ENCODE data around the gene REX1BD.

The REX1BD gene

GRCh38 chr19:18558202-18558555 is 30.4 kb upstream of the REX1BD start:
- Histone ChIP-seq H3K27ac (ENCODE audit: low read depth, low read length) (peak overlapping the region; percentile 98), H3K9ac (ENCODE audit: low read length) (peak overlapping the region; percentile 98), H3K27me3 (ENCODE audit: control insufficient read depth in 1 of 2, insufficient read depth in 2 of 2, low read length in 2 of 2) (no peaks in the 10 kb centered on the region), H3K4me3 (ENCODE audit: low read depth in 1 of 2, low read length in 2 of 2) (peak overlapping the region; percentile 91 to 94), H3K4me1 (ENCODE audit: insufficient read depth, low read length) (peaks cover 9% of the 10 kb centered on the region), H3K9me3 (ENCODE audit: low read length) (no peaks in the 10 kb centered on the region), H3K36me3 (ENCODE audit: insufficient read depth, low read length) (peaks cover 17% of the 10 kb centered on the region)

- peaks cover 9% of the 10 kb centered on the region for H3K4me1 ChIP-seq (ENCODE audit: insufficient read depth, low read length)
- no peaks in the 10 kb centered on the region for H3K27me3 ChIP-seq (ENCODE audit: control insufficient read depth in 1 of 2, insufficient read depth in 2 of 2, low read length in 2 of 2)
- H3K9ac ChIP-seq (ENCODE audit: low read length): peak overlapping the region; percentile 98
- peak overlapping the region; percentile 91 to 94 for H3K4me3 ChIP-seq (ENCODE audit: low read depth in 1 of 2, low read length in 2 of 2)
- H3K27ac ChIP-seq (ENCODE audit: low read depth, low read length): peak overlapping the region; percentile 98
- peaks cover 17% of the 10 kb centered on the region for H3K36me3 ChIP-seq (ENCODE audit: insufficient read depth, low read length)
- no peaks in the 10 kb centered on the region for H3K9me3 ChIP-seq (ENCODE audit: low read length)
These were observed 30.0 kb upstream of the REX1BD start for GRCh38 chr19:18558604-18559003.

- H3K27ac ChIP-seq (ENCODE audit: low read depth, low read length): no peak overlapping the region
- peaks cover 23% of the 10 kb centered on the region for H3K36me3 ChIP-seq (ENCODE audit: insufficient read depth, low read length)
- H3K9me3 ChIP-seq (ENCODE audit: low read length): no peaks in the 10 kb centered on the region
- H3K27me3 ChIP-seq (ENCODE audit: control insufficient read depth in 1 of 2, insufficient read depth in 2 of 2, low read length in 2 of 2): no peaks in the 10 kb centered on the region
- no peak overlapping the region for H3K4me3 ChIP-seq (ENCODE audit: low read depth in 1 of 2, low read length in 2 of 2)
- peaks cover 9% of the 10 kb centered on the region for H3K4me1 ChIP-seq (ENCODE audit: insufficient read depth, low read length)
- no peak overlapping the region for H3K9ac ChIP-seq (ENCODE audit: low read length)
These were observed 28.9 kb upstream of the REX1BD start for GRCh38 chr19:18559685-18560084.

- no peak overlapping the region for H3K27ac ChIP-seq (ENCODE audit: low read depth, low read length)
- peaks cover 9% of the 10 kb centered on the region for H3K4me1 ChIP-seq (ENCODE audit: insufficient read depth, low read length)
- H3K4me3 ChIP-seq (ENCODE audit: low read depth in 1 of 2, low read length in 2 of 2): no peak overlapping the region
- no peaks in the 10 kb centered on the region for H3K9me3 ChIP-seq (ENCODE audit: low read length)
- H3K27me3 ChIP-seq (ENCODE audit: control insufficient read depth in 1 of 2, insufficient read depth in 2 of 2, low read length in 2 of 2): no peaks in the 10 kb centered on the region
- peaks cover 45% of the 10 kb centered on the region for H3K36me3 ChIP-seq (ENCODE audit: insufficient read depth, low read length)
- H3K9ac ChIP-seq (ENCODE audit: low read length): no peak overlapping the region
These were observed 26.5 kb upstream of the REX1BD start for GRCh38 chr19:18562086-18562485.

GRCh38 chr19:18566953-18567352 is 21.6 kb upstream of the REX1BD start:
- no peak overlapping the region for H3K4me3 ChIP-seq (ENCODE audit: low read depth in 1 of 2, low read length in 2 of 2)
- H3K27me3 ChIP-seq (ENCODE audit: control insufficient read depth in 1 of 2, insufficient read depth in 2 of 2, low read length in 2 of 2): no peaks in the 10 kb centered on the region
- no peak overlapping the region for H3K27ac ChIP-seq (ENCODE audit: low read depth, low read length)
- peaks cover 62% of the 10 kb centered on the region for H3K36me3 ChIP-seq (ENCODE audit: insufficient read depth, low read length)
- no peak overlapping the region for H3K9ac ChIP-seq (ENCODE audit: low read length)
- no peaks in the 10 kb centered on the region for H3K9me3 ChIP-seq (ENCODE audit: low read length)
- H3K4me1 ChIP-seq (ENCODE audit: insufficient read depth, low read length): no peaks in the 10 kb centered on the region

GRCh38 chr19:18568367-18568766 is 20.2 kb upstream of the REX1BD start:
- Histone ChIP-seq H3K36me3 (ENCODE audit: insufficient read depth, low read length) (peaks cover 54% of the 10 kb centered on the region), H3K27ac (ENCODE audit: low read depth, low read length) (no peak overlapping the region), H3K4me3 (ENCODE audit: low read depth in 1 of 2, low read length in 2 of 2) (no peak overlapping the region), H3K27me3 (ENCODE audit: control insufficient read depth in 1 of 2, insufficient read depth in 2 of 2, low read length in 2 of 2) (no peaks in the 10 kb centered on the region), H3K9ac (ENCODE audit: low read length) (no peak overlapping the region), H3K9me3 (ENCODE audit: low read length) (no peaks in the 10 kb centered on the region), H3K4me1 (ENCODE audit: insufficient read depth, low read length) (peaks cover 12% of the 10 kb centered on the region)

GRCh38 chr19:18571564-18572344 is 16.8 kb upstream of the REX1BD start, which contains the start of gene UBA52:
TSS of gene UBA52 (plus strand) at chr19:18571857. CDS start at chr19:18573301, 1,444 bp downstream.
- peak within 1 kb of the TSS; percentile 90 for H3K27ac ChIP-seq (ENCODE audit: low read depth, low read length)
- no peaks in the 10 kb centered on the region for H3K9me3 ChIP-seq (ENCODE audit: low read length)
- peaks cover 15% of the 10 kb centered on the region for H3K4me1 ChIP-seq (ENCODE audit: insufficient read depth, low read length)
- H3K36me3 ChIP-seq (ENCODE audit: insufficient read depth, low read length): peaks cover 61% of the 10 kb centered on the region
- H3K27me3 ChIP-seq (ENCODE audit: control insufficient read depth in 1 of 2, insufficient read depth in 2 of 2, low read length in 2 of 2): no peaks in the 10 kb centered on the region
- H3K9ac ChIP-seq (ENCODE audit: low read length): peak within 1 kb of the TSS; percentile 94
- H3K4me3 ChIP-seq (ENCODE audit: low read depth in 1 of 2, low read length in 2 of 2): peak within 1 kb of the TSS; percentile 75 to 96

- no peak overlapping the region for H3K9ac ChIP-seq (ENCODE audit: low read length)
- H3K27ac ChIP-seq (ENCODE audit: low read depth, low read length): no peak overlapping the region
- peaks cover 48% of the 10 kb centered on the region for H3K36me3 ChIP-seq (ENCODE audit: insufficient read depth, low read length)
- no peaks in the 10 kb centered on the region for H3K9me3 ChIP-seq (ENCODE audit: low read length)
- no peaks in the 10 kb centered on the region for H3K27me3 ChIP-seq (ENCODE audit: control insufficient read depth in 1 of 2, insufficient read depth in 2 of 2, low read length in 2 of 2)
- no peak overlapping the region for H3K4me3 ChIP-seq (ENCODE audit: low read depth in 1 of 2, low read length in 2 of 2)
- H3K4me1 ChIP-seq (ENCODE audit: insufficient read depth, low read length): peaks cover 15% of the 10 kb centered on the region
These were observed 13.8 kb upstream of the REX1BD start for GRCh38 chr19:18574691-18575291.

- no peaks in the 10 kb centered on the region for H3K9me3 ChIP-seq (ENCODE audit: low read length)
- no peak overlapping the region for H3K9ac ChIP-seq (ENCODE audit: low read length)
- no peak overlapping the region for H3K4me3 ChIP-seq (ENCODE audit: low read depth in 1 of 2, low read length in 2 of 2)
- peaks cover 15% of the 10 kb centered on the region for H3K4me1 ChIP-seq (ENCODE audit: insufficient read depth, low read length)
- H3K36me3 ChIP-seq (ENCODE audit: insufficient read depth, low read length): peaks cover 48% of the 10 kb centered on the region
- no peak overlapping the region for H3K27ac ChIP-seq (ENCODE audit: low read depth, low read length)
- H3K27me3 ChIP-seq (ENCODE audit: control insufficient read depth in 1 of 2, insufficient read depth in 2 of 2, low read length in 2 of 2): no peaks in the 10 kb centered on the region
These were observed 12.2 kb upstream of the REX1BD start for GRCh38 chr19:18576383-18576782.

- Histone ChIP-seq H3K4me1 (ENCODE audit: insufficient read depth, low read length) (peaks cover 13% of the 10 kb centered on the region), H3K36me3 (ENCODE audit: insufficient read depth, low read length) (peaks cover 48% of the 10 kb centered on the region)
These were observed 11.2 kb upstream of the REX1BD start for GRCh38 chr19:18577365-18577914.

GRCh38 chr19:18580311-18580710 is 8.3 kb upstream of the REX1BD start:
- Histone ChIP-seq H3K9ac (ENCODE audit: low read length) (no peak overlapping the region), H3K4me1 (ENCODE audit: insufficient read depth, low read length) (no peaks in the 10 kb centered on the region), H3K9me3 (ENCODE audit: low read length) (no peaks in the 10 kb centered on the region), H3K36me3 (ENCODE audit: insufficient read depth, low read length) (peaks cover 27% of the 10 kb centered on the region), H3K27me3 (ENCODE audit: control insufficient read depth in 1 of 2, insufficient read depth in 2 of 2, low read length in 2 of 2) (no peaks in the 10 kb centered on the region), H3K27ac (ENCODE audit: low read depth, low read length) (no peak overlapping the region), H3K4me3 (ENCODE audit: low read depth in 1 of 2, low read length in 2 of 2) (no peak overlapping the region)

More at GRCh38 chr19:18577365-18577914, 11.2 kb upstream of the REX1BD start:
- H3K27ac ChIP-seq (ENCODE audit: low read depth, low read length): no peak overlapping the region
- no peaks in the 10 kb centered on the region for H3K27me3 ChIP-seq (ENCODE audit: control insufficient read depth in 1 of 2, insufficient read depth in 2 of 2, low read length in 2 of 2)
- no peak overlapping the region for H3K9ac ChIP-seq (ENCODE audit: low read length)
- no peak overlapping the region for H3K4me3 ChIP-seq (ENCODE audit: low read depth in 1 of 2, low read length in 2 of 2)
- H3K9me3 ChIP-seq (ENCODE audit: low read length): no peaks in the 10 kb centered on the region

All from muscle layer of colon (tissue), 2 donors.